ENCODE measurements around the gene KRTAP5-5. TPM values are rescaled to one million over a fixed set of nuclear protein-coding genes. Genes with fewer than 3 reads are reported as not detected.

The KRTAP5-5 gene
- total RNA-seq, 3 donors from 2014 or later: 0.32 to 1.6 (median 0.75) TPM

DNA sequence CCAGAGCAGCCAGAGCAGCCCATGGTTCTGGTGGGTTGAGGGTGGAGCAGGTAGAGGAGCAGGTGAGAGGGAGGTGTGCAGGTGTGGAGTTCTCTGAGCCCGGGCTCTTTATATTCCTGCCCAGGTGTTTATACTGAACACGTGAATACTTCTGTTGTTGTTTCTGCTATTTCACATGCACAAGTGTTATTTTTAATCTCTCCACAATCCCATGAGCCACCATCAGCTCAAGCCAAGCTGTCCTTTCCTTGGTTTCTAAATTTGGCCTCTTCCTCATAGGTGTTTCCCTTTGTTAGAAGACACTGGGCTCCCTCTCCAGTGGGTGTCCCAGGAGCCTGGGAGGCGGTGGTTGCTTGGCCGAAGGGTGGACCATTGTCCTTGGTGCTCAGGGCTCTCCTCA lies 21.2 kb upstream of the KRTAP5-5 start, which contains the start of gene KRTAP5-3:
TSS of gene KRTAP5-3 (minus strand) at position 101 of the 400 bp plus-strand sequence. CDS start at position 23, 78 bp downstream.
- intact Hi-C loops (cut with DNase I, micrococcal nuclease): no loop called here
- Histone ChIP-seq H3K36me3 (ENCODE audit: low read depth) (no peaks in the 10 kb centered on the region), H3K9me3 (no peaks in the 10 kb centered on the region), H3K4me3 (no peak within 1 kb of the TSS), H3K4me1 (ENCODE audit: low read depth) (no peaks in the 10 kb centered on the region)
- DNase-seq (no peak), ATAC-seq (no peak)
- TF ChIP-seq, protein P1, sequence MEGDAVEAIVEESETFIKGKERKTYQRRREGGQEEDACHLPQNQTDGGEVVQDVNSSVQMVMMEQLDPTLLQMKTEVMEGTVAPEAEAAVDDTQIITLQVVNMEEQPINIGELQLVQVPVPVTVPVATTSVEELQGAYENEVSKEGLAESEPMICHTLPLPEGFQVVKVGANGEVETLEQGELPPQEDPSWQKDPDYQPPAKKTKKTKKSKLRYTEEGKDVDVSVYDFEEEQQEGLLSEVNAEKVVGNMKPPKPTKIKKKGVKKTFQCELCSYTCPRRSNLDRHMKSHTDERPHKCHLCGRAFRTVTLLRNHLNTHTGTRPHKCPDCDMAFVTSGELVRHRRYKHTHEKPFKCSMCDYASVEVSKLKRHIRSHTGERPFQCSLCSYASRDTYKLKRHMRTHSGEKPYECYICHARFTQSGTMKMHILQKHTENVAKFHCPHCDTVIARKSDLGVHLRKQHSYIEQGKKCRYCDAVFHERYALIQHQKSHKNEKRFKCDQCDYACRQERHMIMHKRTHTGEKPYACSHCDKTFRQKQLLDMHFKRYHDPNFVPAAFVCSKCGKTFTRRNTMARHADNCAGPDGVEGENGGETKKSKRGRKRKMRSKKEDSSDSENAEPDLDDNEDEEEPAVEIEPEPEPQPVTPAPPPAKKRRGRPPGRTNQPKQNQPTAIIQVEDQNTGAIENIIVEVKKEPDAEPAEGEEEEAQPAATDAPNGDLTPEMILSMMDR (IDR thresholded peaks at IDR 0.05): no peak

DNA sequence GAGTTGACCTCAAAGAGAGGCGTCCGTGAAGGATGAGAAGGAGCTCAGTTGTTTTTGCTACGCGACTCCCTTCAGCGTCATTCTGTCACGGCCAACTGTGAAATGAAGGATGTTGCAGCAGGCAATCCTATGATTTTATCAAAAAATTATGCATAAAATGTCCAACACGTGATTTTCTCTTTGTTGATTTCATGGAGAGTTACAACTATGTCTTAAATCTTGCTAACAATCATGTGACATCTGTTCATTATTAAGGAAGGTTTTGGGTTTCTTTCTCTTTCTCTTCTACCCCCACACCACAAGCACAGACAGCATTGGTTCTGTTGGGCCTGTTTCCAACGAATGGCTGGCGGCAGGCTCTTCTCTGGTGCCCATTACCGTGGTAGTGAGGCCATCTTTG lies 11.3 kb upstream of the KRTAP5-5 start:
- TF ChIP-seq, protein P1 (IDR thresholded peaks at IDR 0.05): no peak
- intact Hi-C loops (cut with DNase I, micrococcal nuclease): no loop called here
- H3K36me3 ChIP-seq (ENCODE audit: low read depth): no peaks in the 10 kb centered on the region
- no peak for DNase-seq
- no peaks in the 10 kb centered on the region for H3K4me1 ChIP-seq (ENCODE audit: low read depth)
- H3K4me3 ChIP-seq: no peak overlapping the region
- ATAC-seq: no peak
- no peaks in the 10 kb centered on the region for H3K9me3 ChIP-seq

DNA sequence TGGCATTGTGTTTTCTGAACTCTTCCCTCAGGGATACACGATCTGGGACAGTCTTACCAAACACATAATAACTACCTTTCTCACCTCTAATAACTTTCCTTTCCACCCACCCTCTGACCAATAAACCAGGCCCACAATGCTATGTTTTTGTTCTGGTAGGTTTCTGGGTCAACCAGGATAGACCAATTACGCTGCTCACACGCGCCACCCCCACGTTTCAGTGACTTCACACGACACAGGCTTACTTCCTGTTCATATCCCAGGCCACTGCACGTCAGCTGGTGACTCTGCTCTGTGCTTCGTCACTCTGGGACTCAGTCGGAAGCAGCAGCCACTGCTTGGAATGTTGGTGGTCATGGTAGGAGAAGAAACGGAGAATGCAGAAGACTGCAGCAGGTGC lies 10.1 kb upstream of the KRTAP5-5 start:
- TF ChIP-seq, protein P1 (IDR thresholded peaks at IDR 0.05): no peak
- ATAC-seq (peak; percentile 35), DNase-seq (no peak)
- H3K9me3 ChIP-seq: no peaks in the 10 kb centered on the region
- H3K36me3 ChIP-seq (ENCODE audit: low read depth): no peaks in the 10 kb centered on the region
- intact Hi-C loops (cut with DNase I, micrococcal nuclease): no loop called here
- H3K4me3 ChIP-seq: no peak overlapping the region
- H3K4me1 ChIP-seq (ENCODE audit: low read depth): no peaks in the 10 kb centered on the region

DNA sequence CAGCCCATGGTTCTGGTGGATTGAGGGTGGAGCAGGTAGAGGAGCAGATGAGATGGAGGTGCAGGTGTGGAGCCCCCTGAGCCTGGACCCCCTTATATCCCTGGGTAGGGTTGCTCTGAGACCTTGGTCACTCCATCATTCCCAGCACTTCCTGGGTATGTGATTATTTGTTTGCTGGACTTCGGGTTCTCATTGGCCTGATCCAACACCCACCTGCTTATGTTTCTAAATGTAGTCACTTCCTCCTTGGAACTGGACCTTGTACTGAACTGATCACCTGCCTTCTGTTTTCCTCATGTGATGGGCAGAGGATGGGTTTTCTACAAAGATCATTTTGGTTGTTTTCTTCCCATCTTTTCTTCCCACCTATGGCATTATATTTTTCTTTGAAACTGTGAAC lies 7.5 kb upstream of the KRTAP5-5 start, which contains the start of gene KRTAP5-4:
TSS of gene KRTAP5-4 (minus strand) at position 53 of the 400 bp plus-strand sequence. CDS start at position 8, 45 bp downstream.
- TF ChIP-seq, protein P1 (IDR thresholded peaks at IDR 0.05): no peak
- DNase-seq (no peak), ATAC-seq (peak; percentile 94)
- Histone ChIP-seq H3K4me1 (ENCODE audit: low read depth) (no peaks in the 10 kb centered on the region), H3K36me3 (ENCODE audit: low read depth) (no peaks in the 10 kb centered on the region), H3K9me3 (no peaks in the 10 kb centered on the region), H3K4me3 (no peak within 1 kb of the TSS)
- intact Hi-C loops (cut with DNase I, micrococcal nuclease): no loop called here

DNA sequence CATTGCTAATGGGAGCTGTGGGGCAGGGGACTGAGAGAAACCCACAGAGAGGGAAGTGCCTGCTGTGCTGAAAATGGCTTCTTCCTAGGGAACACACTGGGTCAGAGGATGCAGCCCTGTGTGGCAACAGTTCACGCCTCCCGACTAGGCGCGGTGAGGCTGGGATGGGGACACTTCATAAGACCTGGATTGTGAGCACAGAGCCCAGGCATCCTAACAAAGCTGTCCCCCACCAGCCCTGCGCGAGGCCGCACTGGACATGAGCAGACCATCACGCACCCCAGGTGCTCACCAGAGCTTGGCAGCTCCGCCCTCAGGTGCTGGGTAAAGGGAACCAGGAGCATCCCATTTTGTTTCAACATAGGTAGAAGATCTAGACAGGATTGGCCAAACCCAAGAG lies 5.9 kb upstream of the KRTAP5-5 start:
- intact Hi-C loops (cut with DNase I, micrococcal nuclease): no loop called here
- ATAC-seq: no peak
- DNase-seq: no peak

More for the DNA sequence above, 5.9 kb upstream of the KRTAP5-5 start:
- H3K9me3 ChIP-seq: no peaks in the 10 kb centered on the region
- peaks cover 2% of the 10 kb centered on the region for H3K4me1 ChIP-seq (ENCODE audit: low read depth)
- TF ChIP-seq, protein P1 (IDR thresholded peaks at IDR 0.05): no peak
- H3K36me3 ChIP-seq (ENCODE audit: low read depth): no peaks in the 10 kb centered on the region
- H3K4me3 ChIP-seq: no peak overlapping the region
